ENCODE results near the gene GALR1. TPM values are rescaled to one million over a fixed set of nuclear protein-coding genes. Genes with fewer than 3 reads are reported as not detected.

Gene GALR1
- total RNA-seq, 2 experiments from 2014 or later: not detected

DNA sequence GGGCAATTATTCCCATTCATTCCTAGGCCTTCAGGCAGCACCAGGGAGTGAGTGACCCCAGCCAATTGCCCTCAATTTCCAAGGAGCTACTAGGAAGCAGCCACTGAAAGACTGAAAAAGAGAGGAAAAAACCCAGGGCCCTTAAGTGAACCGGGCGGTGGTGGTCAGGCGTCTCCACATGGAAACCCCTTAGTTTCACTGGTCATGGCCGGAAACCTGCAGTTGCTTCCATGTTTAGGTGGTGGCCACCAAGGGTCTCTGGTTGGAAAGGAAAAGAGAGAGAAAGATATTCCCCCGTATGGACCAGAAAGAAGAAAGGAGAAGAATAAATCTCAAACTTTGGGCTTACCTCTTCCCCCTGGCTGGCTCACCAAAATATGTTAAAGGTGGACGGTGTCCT is 64.9 kb downstream of the GALR1 start:
- H3K27ac Mint-ChIP-seq: no peak overlapping the region
- no peaks in the 10 kb centered on the region for H3K36me3 Mint-ChIP-seq (ENCODE audit: low read depth)
- no peak for DNase-seq
- no peak for TF ChIP-seq CTCF (IDR thresholded peaks at IDR 0.05)
- ChIA-PET POLR2A (no interaction called here), CTCF (no interaction called here)
- no peaks in the 10 kb centered on the region for H3K9me3 Mint-ChIP-seq
- H3K4me1 Mint-ChIP-seq (ENCODE audit: low read depth): no peaks in the 10 kb centered on the region
- Histone ChIP-seq H3K27ac (ENCODE audit: low read depth in 1 of 2, low read length in 2 of 2) (no peak overlapping the region), H3K4me1 (ENCODE audit: insufficient read depth, low read length) (no peaks in the 10 kb centered on the region), H3K27me3 (ENCODE audit: control insufficient read depth in 1 of 2, insufficient read depth in 2 of 2, low read length in 2 of 2) (peaks cover 4 to 5% of the 10 kb centered on the region in 2 experiments), H3K4me3 (ENCODE audit: low read length) (no peak overlapping the region), H3K9me3 (ENCODE audit: control insufficient read depth in 1 of 2, insufficient read depth in 1 of 2, low read length in 2 of 2) (no peaks in the 10 kb centered on the region), H3K36me3 (ENCODE audit: insufficient read depth, low read length) (no peaks in the 10 kb centered on the region)
- intact Hi-C loops (cut with DNase I, micrococcal nuclease): no loop called here
- H3K27me3 Mint-ChIP-seq: peaks cover 6% of the 10 kb centered on the region
- H3K4me3 Mint-ChIP-seq: no peak overlapping the region
- no peak for ATAC-seq (ENCODE audit: poor library complexity)

DNA sequence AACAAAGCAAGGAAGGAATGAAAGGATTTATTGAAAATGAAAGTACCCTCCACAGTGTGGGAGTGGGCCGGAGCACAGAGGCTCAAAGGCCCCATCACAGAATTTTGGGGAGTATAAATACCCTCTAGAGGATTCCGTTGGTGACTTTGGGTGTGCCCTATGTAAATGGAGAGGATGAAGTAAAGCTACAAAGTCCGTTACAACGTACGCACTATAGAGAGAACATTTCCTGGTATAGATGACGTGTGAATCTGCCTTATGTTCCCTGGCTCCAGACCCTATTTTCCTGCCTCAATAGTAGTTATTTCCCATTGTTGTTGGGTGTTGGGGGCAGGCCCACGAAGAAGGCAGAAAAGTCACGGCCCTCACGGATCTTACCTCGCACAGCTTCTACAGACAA is 65.3 kb downstream of the GALR1 start:
- H3K4me1 ChIP-seq (ENCODE audit: insufficient read depth, low read length): no peaks in the 10 kb centered on the region
- ChIA-PET POLR2A (no interaction called here), CTCF (no interaction called here)
- no peaks in the 10 kb centered on the region for H3K36me3 ChIP-seq (ENCODE audit: insufficient read depth, low read length)
- H3K27me3 ChIP-seq (ENCODE audit: control insufficient read depth in 1 of 2, insufficient read depth in 2 of 2, low read length in 2 of 2): peaks cover 5% of the 10 kb centered on the region in 2 experiments
- Mint-ChIP-seq H3K27me3 (peaks cover 9% of the 10 kb centered on the region), H3K4me3 (no peak overlapping the region), H3K9me3 (no peaks in the 10 kb centered on the region), H3K27ac (no peak overlapping the region), H3K36me3 (ENCODE audit: low read depth) (no peaks in the 10 kb centered on the region), H3K4me1 (ENCODE audit: low read depth) (no peaks in the 10 kb centered on the region)
- H3K9me3 ChIP-seq (ENCODE audit: control insufficient read depth in 1 of 2, insufficient read depth in 1 of 2, low read length in 2 of 2): no peaks in the 10 kb centered on the region
- intact Hi-C loops (cut with DNase I, micrococcal nuclease): no loop called here
- H3K4me3 ChIP-seq (ENCODE audit: low read length): no peak overlapping the region
- ATAC-seq (ENCODE audit: poor library complexity): no peak
- H3K27ac ChIP-seq (ENCODE audit: low read depth in 1 of 2, low read length in 2 of 2): no peak overlapping the region
- DNase-seq: no peak
- no peak for TF ChIP-seq CTCF (IDR thresholded peaks at IDR 0.05)

GRCh38 chr18:77316008-77316407 is 66.4 kb downstream of the GALR1 start:
- Mint-ChIP-seq H3K4me3 (no peak overlapping the region), H3K9me3 (no peaks in the 10 kb centered on the region), H3K4me1 (ENCODE audit: low read depth) (no peaks in the 10 kb centered on the region), H3K27me3 (peaks cover 20% of the 10 kb centered on the region), H3K27ac (no peak overlapping the region), H3K36me3 (ENCODE audit: low read depth) (no peaks in the 10 kb centered on the region)
- Histone ChIP-seq H3K4me1 (ENCODE audit: insufficient read depth, low read length) (no peaks in the 10 kb centered on the region), H3K9me3 (ENCODE audit: control insufficient read depth in 1 of 2, insufficient read depth in 1 of 2, low read length in 2 of 2) (no peaks in the 10 kb centered on the region), H3K27me3 (ENCODE audit: control insufficient read depth in 1 of 2, insufficient read depth in 2 of 2, low read length in 2 of 2) (peaks cover 8 to 12% of the 10 kb centered on the region in 2 experiments), H3K4me3 (ENCODE audit: low read length) (no peak overlapping the region), H3K27ac (ENCODE audit: low read depth in 1 of 2, low read length in 2 of 2) (no peak overlapping the region), H3K36me3 (ENCODE audit: insufficient read depth, low read length) (no peaks in the 10 kb centered on the region)
- CTCF ChIA-PET: no interaction called here
- no peak for TF ChIP-seq CTCF (IDR thresholded peaks at IDR 0.05)
- intact Hi-C loops (cut with DNase I, micrococcal nuclease): no loop called here
- POLR2A ChIA-PET: no interaction called here
- DNase-seq (no peak), ATAC-seq (ENCODE audit: poor library complexity) (no peak)

All from CD4-positive, alpha-beta T cell (primary cell).